Epithelial cell of esophagus (primary cell): ENCODE measurements around the gene USP21.

ENCODE experiments used
- DNase-seq: peaks from one replicate; pipeline ENCODE4 v3.0.0; 2010; ENCODE audit warnings: low read depth
- H3K4me3 ChIP-seq: 2 replicates; pipeline ENCODE4 v1.5.1; 2011; ENCODE audit warnings: mild to moderate bottlenecking, low read length, control low read depth
- CTCF ChIP-seq: IDR thresholded peaks from 2 replicates; pipeline ENCODE4 v1.5.1; 2011; ENCODE audit warnings: low read depth, mild to moderate bottlenecking, low read length, control low read depth, inconsistent platforms; ENCODE audit not compliant: insufficient read depth; ENCODE audit errors: missing control alignments

The USP21 gene

DNA sequence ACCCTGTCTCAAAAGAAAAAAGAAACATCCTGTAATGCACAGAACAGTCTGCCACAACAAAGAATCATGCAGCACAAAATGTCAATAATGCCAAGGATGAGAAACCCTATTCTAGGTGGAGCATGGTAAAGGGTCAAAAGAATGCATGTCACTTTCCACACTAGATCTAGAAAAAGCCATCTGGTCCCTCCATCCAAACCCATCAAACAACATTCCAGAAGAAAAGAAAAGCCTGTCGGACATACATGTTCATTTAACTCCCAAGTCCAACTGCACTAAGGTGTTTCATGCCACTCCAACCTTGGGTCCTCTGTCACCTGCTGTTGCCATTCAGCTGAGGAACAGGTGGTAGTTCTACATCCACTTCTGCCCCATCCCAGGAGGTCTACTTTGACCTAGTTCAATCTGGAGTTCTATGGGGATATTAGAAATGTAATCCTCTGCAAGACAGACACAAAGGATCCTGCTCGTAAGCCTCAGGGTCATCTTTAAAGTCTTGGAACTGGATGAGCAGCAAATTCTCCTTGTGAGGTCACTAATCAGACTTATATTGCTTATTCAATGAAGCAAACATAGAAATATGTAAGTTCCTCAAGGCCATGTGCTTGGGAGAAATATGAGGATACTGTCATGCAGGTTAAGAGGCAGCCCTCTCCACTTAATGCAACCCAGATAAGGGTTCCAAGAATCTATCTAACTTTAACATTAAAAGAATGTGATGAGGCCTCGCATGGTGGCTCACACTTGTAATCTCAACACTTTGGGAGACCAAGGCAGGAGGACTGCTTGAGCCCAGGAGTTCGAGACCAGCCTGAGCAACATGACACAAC lies 30.5 kb upstream of the USP21 start:
- H3K4me3 ChIP-seq: no peak overlapping the region
- no peak for TF ChIP-seq CTCF
- no peak for DNase-seq

DNA sequence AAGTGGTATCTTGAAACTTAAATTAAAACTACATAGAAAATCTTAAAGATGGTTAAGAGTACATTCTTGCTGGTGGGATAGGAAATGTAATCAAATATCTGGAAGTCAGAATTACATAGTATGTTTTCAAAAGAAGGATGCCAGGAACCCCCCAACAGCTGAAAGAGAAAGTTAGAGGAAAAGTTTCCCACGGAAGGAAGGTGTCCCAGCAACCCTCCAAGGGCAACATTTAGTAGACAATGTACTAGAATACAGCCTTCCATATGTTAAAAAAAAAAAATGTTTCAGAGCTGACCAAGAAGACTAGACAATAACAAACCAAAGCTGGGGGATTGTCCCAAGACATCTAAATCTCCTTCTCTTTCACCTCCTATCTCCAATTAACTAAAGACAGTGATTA lies 29.0 kb upstream of the USP21 start:
- no peak for DNase-seq
- H3K4me3 ChIP-seq: no peak overlapping the region
- TF ChIP-seq CTCF: no peak

DNA sequence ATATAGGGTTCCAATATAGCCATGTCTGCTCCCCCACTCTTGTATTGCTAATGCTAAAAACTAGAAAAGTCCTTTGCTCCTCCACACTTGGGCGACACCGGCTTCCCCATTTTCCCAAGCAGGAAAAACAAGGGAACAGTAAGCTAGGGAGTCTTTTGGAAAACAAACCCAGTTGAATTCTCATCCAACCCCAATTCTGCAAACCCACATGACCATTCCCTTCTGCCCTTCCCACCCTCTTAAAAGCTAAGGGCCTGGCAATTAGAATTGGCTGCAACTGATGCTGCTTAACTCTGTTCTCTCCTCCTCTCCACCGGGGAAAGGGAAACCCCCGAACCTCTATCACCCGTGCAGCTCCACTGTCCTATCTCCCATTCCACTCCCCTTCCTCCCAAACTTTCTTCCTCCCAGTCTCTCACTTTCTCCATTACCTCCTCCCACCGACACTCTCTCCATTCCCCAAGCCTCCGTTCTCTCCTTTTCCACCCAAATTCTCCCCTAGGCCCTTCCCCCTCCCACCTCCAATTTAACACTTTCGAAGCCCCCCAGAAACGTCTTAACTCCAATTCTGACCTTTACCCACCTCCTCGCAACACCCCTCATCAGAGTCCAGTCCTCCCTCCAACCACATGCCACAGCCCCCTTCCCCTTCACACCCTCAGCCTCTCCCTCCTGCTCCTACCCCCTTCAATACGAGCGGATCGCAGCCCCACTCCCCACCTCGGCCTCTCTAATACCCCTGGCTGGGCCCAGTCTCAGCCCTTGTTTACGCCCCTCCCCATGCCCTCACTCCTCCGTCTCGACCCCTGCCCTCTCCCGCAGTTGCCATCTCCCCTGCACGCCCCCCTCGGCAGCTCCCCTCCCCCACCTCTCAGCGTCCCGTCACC lies 27.5 kb upstream of the USP21 start:
- no peak for DNase-seq
- H3K4me3 ChIP-seq: peak overlapping the region; percentile 78
- no peak for TF ChIP-seq CTCF

GRCh38 chr1:161132410-161133219 lies 26.7 kb upstream of the USP21 start, which contains the start of gene DEDD:
DEDD (minus strand) TSS chr1:161132667; CDS start chr1:161124462, 8,205 bp downstream.
- DNase-seq: peak; percentile 96
- peak within 1 kb of the TSS; percentile 78 for H3K4me3 ChIP-seq
- TF ChIP-seq CTCF: no peak

DNA sequence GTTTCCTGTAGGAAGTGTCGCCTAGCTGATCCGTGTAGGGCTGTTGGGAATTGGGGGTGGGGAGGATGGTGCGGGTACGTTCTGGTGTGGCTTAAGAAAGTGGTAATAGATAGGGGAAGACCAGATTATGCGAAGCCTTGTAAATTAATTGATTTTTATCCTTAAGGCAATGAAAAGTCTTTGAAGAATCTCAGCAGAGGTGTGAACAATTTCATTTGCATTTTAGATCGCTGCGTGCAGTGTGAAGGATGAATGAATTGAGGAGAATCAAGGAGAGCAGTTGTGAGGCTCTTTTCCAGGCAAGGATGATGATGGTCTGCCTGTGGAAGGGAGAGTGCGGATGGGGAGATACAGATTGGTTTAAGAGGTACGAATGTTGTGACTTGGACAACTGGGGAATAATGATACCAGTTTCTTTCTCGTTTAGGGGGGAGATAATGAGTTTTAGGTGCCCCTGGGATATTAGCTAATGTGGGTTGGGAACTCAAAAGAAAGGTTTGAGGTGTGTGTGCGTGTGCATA lies 26.0 kb upstream of the USP21 start:
- peak; percentile 38 for DNase-seq
- H3K4me3 ChIP-seq: peak overlapping the region; percentile 78
- no peak for TF ChIP-seq CTCF

GRCh38 chr1:161137881-161138280 lies 21.4 kb upstream of the USP21 start:
- DNase-seq: no peak
- no peak for TF ChIP-seq CTCF
- no peak overlapping the region for H3K4me3 ChIP-seq
